Astrocyte (in vitro differentiated cells and primary cell): ENCODE results near the gene RNASE11. TPM values are rescaled to one million over a fixed set of nuclear protein-coding genes. Genes with fewer than 3 reads are reported as not detected.

Experiments used
- DNase-seq: peaks from one replicate; pipeline ENCODE4 v3.0.0-alpha.2; 2010; ENCODE audit warnings: low read depth
- FAIRE-seq: peaks from 2 replicates; lab custom pipeline; 2011; peaks lifted over from hg19 to GRCh38; lab: Jason Lieb, UNC
- H2AFZ ChIP-seq: 2 replicates; pipeline ENCODE4 v1.6.0; 2012; ENCODE audit warnings: low read depth, low read length, inconsistent platforms
- H3K27ac ChIP-seq: 2 replicates; pipeline ENCODE4 v1.5.1; 2011; ENCODE audit warnings: low read depth, low read length, inconsistent platforms
- H3K27me3 ChIP-seq: 2 replicates; pipeline ENCODE4 v1.6.0; 2011; ENCODE audit warnings: low read length, inconsistent platforms; ENCODE audit not compliant: insufficient read depth
- H3K36me3 ChIP-seq: 2 replicates; pipeline ENCODE4 v1.5.1; 2011; ENCODE audit warnings: low read length, inconsistent platforms; ENCODE audit not compliant: insufficient read depth
- H3K4me1 ChIP-seq: 2 replicates; pipeline ENCODE4 v1.5.1; 2011; ENCODE audit warnings: low read length, inconsistent platforms; ENCODE audit not compliant: insufficient read depth
- H3K4me2 ChIP-seq: 2 replicates; pipeline ENCODE4 v1.6.0; 2012; ENCODE audit warnings: low read length, inconsistent platforms
- H3K4me3 ChIP-seq: 2 replicates; pipeline ENCODE4 v1.5.1; 2011; ENCODE audit warnings: low read depth, mild to moderate bottlenecking, low read length, inconsistent platforms; ENCODE audit not compliant: insufficient read depth
- H3K79me2 ChIP-seq: 2 replicates; pipeline ENCODE4 v1.6.0; 2012; ENCODE audit warnings: mild to moderate bottlenecking, low read length, inconsistent platforms; ENCODE audit not compliant: insufficient read depth
- H3K9ac ChIP-seq: 2 replicates; pipeline ENCODE4 v1.6.0; 2012; ENCODE audit warnings: mild to moderate bottlenecking, low read length, inconsistent platforms
- H3K9me3 ChIP-seq: 2 replicates; pipeline ENCODE4 v1.5.1; 2012; ENCODE audit warnings: low read depth, mild to moderate bottlenecking, low read length, inconsistent platforms; ENCODE audit not compliant: insufficient read depth
- H4K20me1 ChIP-seq: 2 replicates; pipeline ENCODE4 v1.6.0; 2012; ENCODE audit warnings: low read length, inconsistent platforms; ENCODE audit not compliant: insufficient read depth
- H3K27ac Mint-ChIP-seq: one replicate; pipeline ENCODE4 v1.8.0; 2021; ENCODE audit warnings: mild to moderate bottlenecking, mixed read lengths; ENCODE audit not compliant: unreplicated experiment
- H3K27me3 Mint-ChIP-seq: one replicate; pipeline ENCODE4 v1.8.0; 2021; ENCODE audit warnings: low read depth, mixed read lengths; ENCODE audit not compliant: unreplicated experiment
- H3K36me3 Mint-ChIP-seq: one replicate; pipeline ENCODE4 v1.8.0; 2021; ENCODE audit warnings: low read depth, mixed read lengths; ENCODE audit not compliant: unreplicated experiment
- H3K4me1 Mint-ChIP-seq: one replicate; pipeline ENCODE4 v1.8.0; 2021; ENCODE audit warnings: low read depth, mixed read lengths; ENCODE audit not compliant: unreplicated experiment
- H3K4me3 Mint-ChIP-seq: one replicate; pipeline ENCODE4 v1.8.0; 2021; ENCODE audit warnings: mild to moderate bottlenecking, moderate library complexity, mixed read lengths; ENCODE audit not compliant: unreplicated experiment
- H3K9me3 Mint-ChIP-seq: one replicate; pipeline ENCODE4 v1.8.0; 2021; ENCODE audit warnings: mild to moderate bottlenecking, mixed read lengths; ENCODE audit not compliant: unreplicated experiment
- CTCF ChIP-seq: IDR thresholded peaks from 2 replicates; pipeline ENCODE4 v1.5.1; 2011; ENCODE audit warnings: low read depth, mild to moderate bottlenecking, inconsistent platforms, low read length, moderate library complexity; ENCODE audit not compliant: insufficient read depth
- EZH2 ChIP-seq: IDR thresholded peaks from 2 replicates; pipeline ENCODE4 v1.6.1; 2012; ENCODE audit warnings: mild to moderate bottlenecking, low read length, inconsistent platforms; ENCODE audit not compliant: insufficient read depth
- total RNA-seq: library from RNA; stranded (reverse); gene quantifications from 2 replicates; pipeline ENCODE4 v1.2.1, GENCODE V29; 2021

RNASE11 gene
- total RNA-seq, 1 donor from 2014 or later, result not detected

- Mint-ChIP-seq H3K4me3 (no peak overlapping the region), H3K27ac (no peak overlapping the region), H3K9me3 (no peaks in the 10 kb centered on the region), H3K36me3 (no peaks in the 10 kb centered on the region), H3K4me1 (no peaks in the 10 kb centered on the region), H3K27me3 (peaks cover 7% of the 10 kb centered on the region)
- H3K4me1 ChIP-seq, result no peaks in the 10 kb centered on the region
- H2AFZ ChIP-seq, result no peak overlapping the region
- FAIRE-seq (no peak), DNase-seq (no peak)
- H3K4me2 ChIP-seq, result no peak overlapping the region
- TF ChIP-seq EZH2, result no peak
- no peak for TF ChIP-seq CTCF
- no peaks in the 10 kb centered on the region for H3K36me3 ChIP-seq
- no peaks in the 10 kb centered on the region for H4K20me1 ChIP-seq
- no peak overlapping the region for H3K27ac ChIP-seq
- no peaks in the 10 kb centered on the region for H3K9me3 ChIP-seq
- H3K27me3 ChIP-seq, result no peaks in the 10 kb centered on the region
- H3K9ac ChIP-seq, result no peak overlapping the region
- H3K79me2 ChIP-seq, result no peaks in the 10 kb centered on the region
- H3K4me3 ChIP-seq, result no peak overlapping the region
Measured at GRCh38 chr14:20603813-20604690, 16.3 kb upstream of the RNASE11 start.

GRCh38 chr14:20602583-20602982, 14.8 kb upstream of the RNASE11 start:
- FAIRE-seq, result no peak
- Histone ChIP-seq H3K9me3 (no peaks in the 10 kb centered on the region), H3K79me2 (no peaks in the 10 kb centered on the region), H3K4me2 (no peak overlapping the region), H3K4me3 (no peak overlapping the region), H3K27ac (no peak overlapping the region), H3K27me3 (no peaks in the 10 kb centered on the region), H3K4me1 (no peaks in the 10 kb centered on the region), H3K36me3 (no peaks in the 10 kb centered on the region), H4K20me1 (no peaks in the 10 kb centered on the region), H3K9ac (no peak overlapping the region), H2AFZ (no peak overlapping the region)
- no peaks in the 10 kb centered on the region for H3K4me1 Mint-ChIP-seq
- TF ChIP-seq CTCF, result no peak
- TF ChIP-seq EZH2, result no peak
- no peak for DNase-seq
- H3K36me3 Mint-ChIP-seq, result no peaks in the 10 kb centered on the region
- no peaks in the 10 kb centered on the region for H3K9me3 Mint-ChIP-seq
- peaks cover 7% of the 10 kb centered on the region for H3K27me3 Mint-ChIP-seq
- H3K27ac Mint-ChIP-seq, result no peak overlapping the region
- H3K4me3 Mint-ChIP-seq, result peak overlapping the region; percentile 23

- Histone ChIP-seq H3K4me3 (no peak overlapping the region), H3K9me3 (no peaks in the 10 kb centered on the region), H3K79me2 (no peaks in the 10 kb centered on the region), H2AFZ (no peak overlapping the region), H4K20me1 (no peaks in the 10 kb centered on the region), H3K4me2 (no peak overlapping the region), H3K27me3 (no peaks in the 10 kb centered on the region), H3K27ac (no peak overlapping the region), H3K9ac (no peak overlapping the region), H3K36me3 (no peaks in the 10 kb centered on the region), H3K4me1 (no peaks in the 10 kb centered on the region)
- TF ChIP-seq CTCF, result no peak
- no peak for TF ChIP-seq EZH2
- no peaks in the 10 kb centered on the region for H3K4me1 Mint-ChIP-seq
- no peaks in the 10 kb centered on the region for H3K9me3 Mint-ChIP-seq
- no peak for FAIRE-seq
- DNase-seq, result no peak
- peaks cover 7% of the 10 kb centered on the region for H3K27me3 Mint-ChIP-seq
- peaks cover 2% of the 10 kb centered on the region for H3K36me3 Mint-ChIP-seq
- H3K4me3 Mint-ChIP-seq, result no peak overlapping the region
- H3K27ac Mint-ChIP-seq, result no peak overlapping the region
Measured at GRCh38 chr14:20601522-20601921, 13.7 kb upstream of the RNASE11 start.
